ENCODE data around the gene HSD17B7. TPM values are rescaled to one million over a fixed set of nuclear protein-coding genes. Genes with fewer than 3 reads are reported as not detected.

HSD17B7 gene
- total and polyA plus RNA-seq, 11 donors, result 2.6 to 15.9 (median 4.0) TPM

DNA sequence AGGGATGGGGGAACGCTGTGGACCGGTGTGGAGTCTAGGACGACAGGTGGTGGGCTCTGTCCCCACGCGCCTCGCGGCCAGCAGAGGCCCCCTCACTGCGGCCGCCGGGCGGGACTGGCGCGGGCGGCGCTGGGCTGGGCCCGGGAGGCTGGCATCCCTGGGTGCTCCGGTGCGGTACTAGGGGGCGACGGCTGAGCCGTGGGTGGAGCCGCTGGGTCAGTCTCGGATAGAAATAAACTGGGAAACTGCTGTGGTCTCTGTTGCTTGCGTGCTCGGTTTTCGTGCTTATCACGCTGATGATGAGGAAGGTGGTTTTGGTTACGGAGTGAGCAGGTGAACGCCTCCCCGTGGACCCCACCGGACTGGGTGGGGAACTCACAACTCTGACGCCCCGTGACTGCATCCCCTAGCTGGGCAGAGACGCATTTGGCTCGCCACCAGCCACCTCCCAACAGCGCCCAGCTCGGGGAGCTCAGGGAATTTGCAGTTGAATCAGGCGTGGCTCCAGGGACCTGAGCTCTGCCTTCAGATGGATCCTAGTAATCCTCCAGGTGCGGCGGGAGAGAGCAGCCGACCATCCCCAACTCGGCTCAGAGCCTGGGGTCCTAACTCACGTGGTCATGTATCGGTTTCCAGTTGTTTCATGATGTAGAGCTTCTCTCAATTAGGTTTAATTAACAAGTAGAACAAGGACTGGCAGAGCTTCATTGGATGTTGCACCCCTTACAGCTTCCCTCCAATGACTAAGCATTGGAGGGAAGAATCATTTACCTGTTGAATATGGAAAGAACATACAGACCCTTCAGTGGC lies 32.1 kb downstream of the HSD17B7 start:
- 3 to 7% (median 4%) methylated on average over 40 to 44 of the region's 44 CpGs for WGBS, 4 donors
- Histone ChIP-seq H3K4me1 (peaks cover 0 to 13% (median 0%) of the 10 kb centered on the region in 12 donors), H3K27ac (no peak overlapping the region), H3K4me3 (peak overlapping the region in 11 of 12 donors; percentile 2 to 53 (median 47)), H3K27me3 (peaks cover 0 to 29% (median 9%) of the 10 kb centered on the region in 9 donors), H3K9me3 (no peaks in the 10 kb centered on the region), H3K36me3 (no peaks in the 10 kb centered on the region)
- intact Hi-C loops (cut with DNase I), result no loop called here
- TF ChIP-seq POLR2A (IDR thresholded peaks at IDR 0.05), result no peak
- TF ChIP-seq, protein P1, sequence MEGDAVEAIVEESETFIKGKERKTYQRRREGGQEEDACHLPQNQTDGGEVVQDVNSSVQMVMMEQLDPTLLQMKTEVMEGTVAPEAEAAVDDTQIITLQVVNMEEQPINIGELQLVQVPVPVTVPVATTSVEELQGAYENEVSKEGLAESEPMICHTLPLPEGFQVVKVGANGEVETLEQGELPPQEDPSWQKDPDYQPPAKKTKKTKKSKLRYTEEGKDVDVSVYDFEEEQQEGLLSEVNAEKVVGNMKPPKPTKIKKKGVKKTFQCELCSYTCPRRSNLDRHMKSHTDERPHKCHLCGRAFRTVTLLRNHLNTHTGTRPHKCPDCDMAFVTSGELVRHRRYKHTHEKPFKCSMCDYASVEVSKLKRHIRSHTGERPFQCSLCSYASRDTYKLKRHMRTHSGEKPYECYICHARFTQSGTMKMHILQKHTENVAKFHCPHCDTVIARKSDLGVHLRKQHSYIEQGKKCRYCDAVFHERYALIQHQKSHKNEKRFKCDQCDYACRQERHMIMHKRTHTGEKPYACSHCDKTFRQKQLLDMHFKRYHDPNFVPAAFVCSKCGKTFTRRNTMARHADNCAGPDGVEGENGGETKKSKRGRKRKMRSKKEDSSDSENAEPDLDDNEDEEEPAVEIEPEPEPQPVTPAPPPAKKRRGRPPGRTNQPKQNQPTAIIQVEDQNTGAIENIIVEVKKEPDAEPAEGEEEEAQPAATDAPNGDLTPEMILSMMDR (IDR thresholded peaks at IDR 0.05), result no peak
- DNase-seq (peak in 3 of 5 donors; percentile 11 to 46 (median 22)), ATAC-seq (peak in 3 of 4 donors; percentile 50 to 68 (median 67))

DNA sequence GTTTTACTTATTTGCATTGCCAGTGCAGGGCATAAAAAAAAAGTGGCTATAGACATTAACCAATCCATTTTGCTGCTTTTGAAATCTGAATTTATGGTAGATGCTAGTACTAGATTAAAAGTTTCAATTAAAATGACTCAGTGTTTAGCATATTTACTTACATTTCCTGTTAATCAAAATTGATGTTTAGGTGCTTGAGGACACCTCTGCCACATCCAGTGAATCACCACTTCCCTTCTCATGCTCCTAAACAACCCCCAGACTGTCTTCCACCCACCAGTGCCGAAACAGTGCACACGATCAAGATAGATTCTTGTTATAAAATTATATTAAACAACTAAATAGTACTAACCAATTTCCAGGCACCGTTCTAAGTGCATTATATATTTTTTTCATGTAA lies 32.7 kb downstream of the HSD17B7 start:
- no peak for TF ChIP-seq POLR2A (IDR thresholded peaks at IDR 0.05)
- TF ChIP-seq, protein P1 (IDR thresholded peaks at IDR 0.05), result no peak
- H3K4me1 ChIP-seq, result peaks cover 0 to 13% (median 0%) of the 10 kb centered on the region in 12 donors
- no peaks in the 10 kb centered on the region for H3K9me3 ChIP-seq
- intact Hi-C loops (cut with DNase I), result no loop called here
- H3K27ac ChIP-seq, result no peak overlapping the region
- no peaks in the 10 kb centered on the region for H3K36me3 ChIP-seq
- DNase-seq, result no peak
- peaks cover 0 to 29% (median 9%) of the 10 kb centered on the region in 9 donors for H3K27me3 ChIP-seq
- no peak overlapping the region for H3K4me3 ChIP-seq
- ATAC-seq, result no peak
- WGBS, 4 donors, result 85 to 89% (median 88%) methylated on average over 3 of the region's 3 CpGs

DNA sequence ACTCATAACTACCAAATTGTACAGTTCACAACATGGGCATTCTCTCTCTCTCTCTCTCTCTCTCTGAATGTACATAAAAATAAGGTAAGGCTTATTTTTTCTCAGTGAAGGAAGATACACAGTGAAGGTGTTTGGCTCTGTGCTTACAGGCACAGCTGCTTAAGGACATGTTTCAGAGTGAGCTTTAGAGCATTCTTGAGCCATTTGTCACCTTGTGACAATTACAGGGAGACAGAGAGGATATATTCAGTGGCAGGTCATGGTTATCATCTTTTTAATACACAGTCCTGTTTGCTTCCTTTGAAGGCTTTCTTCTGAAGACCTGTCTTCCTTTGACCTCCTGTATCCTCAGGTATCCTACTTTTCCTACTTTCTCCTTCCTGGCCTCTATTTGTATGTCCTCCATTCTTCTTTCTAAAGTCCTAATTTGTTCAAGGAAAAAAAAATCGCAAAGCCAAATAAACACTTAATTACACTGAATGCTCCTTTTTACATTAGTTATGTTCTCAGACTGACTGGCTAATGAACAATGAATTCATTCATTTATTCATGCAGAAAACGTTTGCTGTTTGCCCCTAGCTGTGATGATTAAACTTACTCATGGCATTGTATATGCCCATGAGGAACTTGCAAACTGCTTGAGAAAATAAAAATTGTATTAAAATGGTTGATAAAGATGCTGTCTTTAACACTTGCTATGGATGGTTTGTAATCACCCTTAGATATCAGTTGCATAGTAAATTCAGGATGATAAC lies 33.4 kb downstream of the HSD17B7 start:
- Histone ChIP-seq H3K4me3 (no peak overlapping the region), H3K36me3 (no peaks in the 10 kb centered on the region), H3K27me3 (peaks cover 0 to 29% (median 9%) of the 10 kb centered on the region in 9 donors), H3K27ac (no peak overlapping the region), H3K9me3 (no peaks in the 10 kb centered on the region), H3K4me1 (peaks cover 0 to 13% (median 0%) of the 10 kb centered on the region in 12 donors)
- WGBS, 4 donors, result 58 to 67% (median 62%) methylated on average over 2 of the region's 2 CpGs
- ATAC-seq (no peak), DNase-seq (no peak)
- TF ChIP-seq, protein P1 (IDR thresholded peaks at IDR 0.05), result no peak
- no peak for TF ChIP-seq POLR2A (IDR thresholded peaks at IDR 0.05)
- intact Hi-C loops (cut with DNase I), result no loop called here

DNA sequence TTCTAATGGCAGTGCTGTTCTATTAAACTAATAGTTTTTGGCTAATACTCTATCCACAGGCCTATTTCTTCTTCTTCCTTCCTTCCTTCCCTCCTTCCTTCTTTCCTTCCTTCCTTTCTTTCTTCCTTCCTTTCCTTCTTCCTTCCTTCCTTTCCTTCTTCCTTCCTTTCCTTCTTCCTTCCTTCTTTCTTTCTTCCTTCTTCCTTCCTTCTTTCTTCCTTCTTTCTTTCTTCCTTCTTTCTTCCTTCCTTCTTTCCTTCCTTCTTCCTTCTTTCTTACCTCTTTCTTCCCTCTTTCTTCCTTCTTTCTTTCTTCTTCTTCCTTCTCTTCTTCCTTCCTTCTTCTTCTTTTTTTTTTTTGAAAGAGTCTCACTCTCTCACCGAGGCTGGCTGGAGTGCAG lies 38.8 kb downstream of the HSD17B7 start:
- intact Hi-C loops (cut with DNase I), result no loop called here
- DNase-seq (no peak), ATAC-seq (no peak)
- Histone ChIP-seq H3K36me3 (no peaks in the 10 kb centered on the region), H3K27ac (no peak overlapping the region), H3K27me3 (peaks cover 0 to 13% (median 0%) of the 10 kb centered on the region in 9 donors), H3K4me3 (no peak overlapping the region), H3K9me3 (no peaks in the 10 kb centered on the region), H3K4me1 (no peaks in the 10 kb centered on the region)
- TF ChIP-seq, protein P1 (IDR thresholded peaks at IDR 0.05), result no peak
- TF ChIP-seq POLR2A (IDR thresholded peaks at IDR 0.05), result no peak
- WGBS, 4 donors, result 91 to 96% (median 94%) methylated on average over 1 of the region's 1 CpG
